Raji (cell line): Measurements from ENCODE around the gene NACC2.

Experiments
- POLR2A ChIP-seq: IDR thresholded peaks from 2 replicates; pipeline ENCODE4 v1.6.1; 2011; ENCODE audit warnings: low read depth, low read length, control low read depth; ENCODE audit not compliant: insufficient read depth

The NACC2 gene

GRCh38 chr9:135983208-135984071 is 111.6 kb downstream of the NACC2 start:
- no peak for TF ChIP-seq POLR2A

DNA sequence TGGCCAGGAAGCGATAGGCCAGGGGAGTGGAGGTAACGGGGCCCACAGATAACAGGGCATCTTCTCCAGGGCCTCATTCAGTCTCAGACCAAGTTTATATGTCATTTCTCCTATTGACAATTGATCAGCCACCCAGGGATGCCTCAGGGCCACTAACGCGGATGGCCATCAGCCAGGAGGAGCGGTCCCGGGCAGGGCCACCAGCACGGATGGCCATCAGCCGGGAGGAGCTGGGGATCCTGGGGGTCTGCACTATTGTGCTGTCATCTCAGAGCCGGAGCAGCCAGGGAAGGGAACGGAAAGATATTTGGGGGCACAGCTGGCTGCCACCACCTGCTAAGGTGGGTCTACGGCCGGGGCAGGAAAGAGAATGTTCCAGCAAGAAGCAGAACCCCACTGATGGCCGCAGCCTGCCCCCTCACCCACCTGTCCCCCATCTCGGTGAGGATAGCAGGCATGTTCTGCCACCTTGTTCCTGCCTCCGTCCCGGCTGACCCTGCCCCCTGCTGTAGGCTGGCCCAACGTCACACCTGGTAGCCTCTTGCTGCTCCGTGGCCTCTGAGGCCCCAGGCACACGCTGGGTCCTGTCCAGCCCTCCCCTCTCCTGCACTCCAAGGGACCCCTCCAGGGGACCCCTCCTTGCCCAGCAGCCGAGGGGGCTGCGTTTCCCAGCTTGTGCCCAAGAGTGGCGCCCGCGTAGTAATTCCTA is 112.4 kb downstream of the NACC2 start:
- no peak for TF ChIP-seq POLR2A

DNA sequence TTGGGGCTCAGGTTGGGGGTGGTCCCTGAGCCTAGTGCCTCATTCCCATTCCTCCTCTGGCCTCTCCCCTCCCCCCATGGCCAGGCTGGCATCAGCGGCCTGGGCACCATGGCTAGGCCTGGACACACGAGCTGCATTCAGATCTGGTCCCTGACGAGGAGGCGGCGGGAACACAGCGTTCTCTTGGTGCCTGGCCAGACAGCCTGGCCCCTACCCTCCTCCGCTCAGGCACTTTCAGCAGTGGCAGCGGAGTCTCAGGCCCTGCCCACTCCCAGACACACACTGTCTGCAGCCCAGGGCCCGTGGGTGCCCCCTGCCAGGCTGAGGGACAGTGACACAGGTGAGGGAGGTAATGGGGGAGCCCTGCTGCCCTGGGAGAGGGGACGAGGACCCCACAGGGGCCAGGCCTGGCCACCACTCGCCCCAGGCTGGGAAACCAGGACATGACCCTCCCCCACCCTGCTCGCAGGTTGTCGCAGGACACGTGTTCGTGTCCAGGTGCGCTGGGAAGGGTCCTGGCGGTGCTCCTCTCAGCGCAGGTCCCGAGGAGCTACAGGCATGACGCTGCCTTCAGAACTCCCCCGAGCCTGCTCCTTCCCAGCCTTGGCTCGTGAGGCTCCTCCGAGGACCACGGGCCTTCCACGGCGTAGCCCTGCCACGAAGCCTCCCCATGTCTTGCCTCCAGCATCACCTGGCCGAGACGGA is 114.0 kb downstream of the NACC2 start:
- TF ChIP-seq POLR2A: no peak

DNA sequence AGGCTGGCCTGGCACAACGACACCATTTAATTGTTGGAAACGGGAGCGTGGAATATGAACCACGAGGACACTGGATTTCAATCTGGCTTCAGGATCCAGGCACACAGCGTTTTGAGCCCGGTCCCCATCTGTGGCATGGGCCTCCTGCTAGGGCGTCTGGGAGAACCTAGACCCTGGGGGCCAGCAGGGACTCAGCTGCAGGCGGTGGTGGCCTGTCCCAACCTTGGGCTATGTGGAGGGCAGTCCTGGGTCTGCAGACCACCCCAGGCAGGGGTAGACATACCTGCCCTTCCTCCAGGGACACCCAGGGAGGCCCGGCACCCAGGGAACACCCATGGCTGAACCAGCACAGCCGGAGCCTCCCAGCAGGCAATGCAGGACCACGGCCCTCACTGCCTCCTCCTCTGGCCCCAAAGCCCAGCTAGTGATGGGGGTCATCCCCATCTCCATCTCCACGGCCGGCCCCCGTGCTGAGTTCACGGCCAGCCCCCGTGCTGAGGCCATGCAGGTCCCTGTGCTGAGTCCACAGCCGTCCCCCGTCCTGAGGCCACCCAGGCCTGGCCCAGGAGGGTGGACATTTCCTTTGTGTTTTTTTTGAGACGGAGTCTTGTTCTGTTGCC is 115.4 kb downstream of the NACC2 start:
- no peak for TF ChIP-seq POLR2A

DNA sequence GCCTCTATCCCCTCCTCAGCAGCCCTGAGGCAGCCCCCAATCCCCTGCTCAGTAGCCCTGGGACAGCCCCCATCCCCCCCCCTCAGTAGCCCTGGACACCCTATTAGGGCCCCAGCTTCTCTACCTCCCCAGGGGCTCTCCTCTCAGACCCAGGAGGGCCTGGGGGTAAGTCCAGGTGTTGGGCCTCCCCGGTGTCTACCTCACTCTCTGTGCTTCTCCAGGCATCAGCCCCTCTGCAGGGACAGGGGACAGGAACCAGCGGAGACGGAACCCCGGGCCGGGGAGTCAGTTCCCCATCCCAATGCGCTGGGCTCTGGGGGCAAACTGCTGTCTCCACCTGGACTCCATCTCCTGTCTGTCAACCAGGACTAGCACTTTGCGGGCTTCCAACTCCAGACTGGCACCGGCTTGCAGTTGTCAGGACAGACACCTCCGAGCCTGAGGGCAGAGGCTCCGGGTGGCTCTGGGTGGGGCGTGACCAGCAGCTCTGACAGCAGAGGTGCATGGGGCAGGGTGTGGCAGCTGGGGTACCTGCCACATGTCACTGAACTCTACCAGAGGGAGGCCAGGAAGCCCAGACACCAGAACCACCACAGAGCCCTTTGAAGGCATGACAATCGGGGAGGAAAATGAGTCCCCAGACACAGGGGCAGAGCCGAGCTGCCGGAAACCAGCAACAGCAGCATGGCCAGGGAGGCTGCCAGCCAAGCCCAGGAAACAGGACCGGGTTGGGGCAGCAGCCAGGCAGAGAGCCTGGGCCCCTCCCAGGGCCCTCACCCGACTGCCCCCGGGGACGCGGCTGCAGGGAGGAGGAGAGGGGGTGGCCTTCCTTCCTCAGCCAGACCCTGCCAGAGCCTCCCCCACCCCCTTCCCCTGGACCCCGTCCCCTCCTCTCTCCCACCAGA is 116.2 kb downstream of the NACC2 start:
- TF ChIP-seq POLR2A: no peak

GRCh38 chr9:135976944-135977343 is 118.1 kb downstream of the NACC2 start:
- TF ChIP-seq POLR2A: no peak

GRCh38 chr9:135976531-135976930 is 118.6 kb downstream of the NACC2 start:
- TF ChIP-seq POLR2A: no peak

- TF ChIP-seq POLR2A: no peak
Measured at GRCh38 chr9:135975834-135976233, 119.3 kb downstream of the NACC2 start.

- no peak for TF ChIP-seq POLR2A
Measured at GRCh38 chr9:135974220-135974573, 120.9 kb downstream of the NACC2 start.

GRCh38 chr9:135973277-135974219 is 121.5 kb downstream of the NACC2 start:
- TF ChIP-seq POLR2A: no peak

DNA sequence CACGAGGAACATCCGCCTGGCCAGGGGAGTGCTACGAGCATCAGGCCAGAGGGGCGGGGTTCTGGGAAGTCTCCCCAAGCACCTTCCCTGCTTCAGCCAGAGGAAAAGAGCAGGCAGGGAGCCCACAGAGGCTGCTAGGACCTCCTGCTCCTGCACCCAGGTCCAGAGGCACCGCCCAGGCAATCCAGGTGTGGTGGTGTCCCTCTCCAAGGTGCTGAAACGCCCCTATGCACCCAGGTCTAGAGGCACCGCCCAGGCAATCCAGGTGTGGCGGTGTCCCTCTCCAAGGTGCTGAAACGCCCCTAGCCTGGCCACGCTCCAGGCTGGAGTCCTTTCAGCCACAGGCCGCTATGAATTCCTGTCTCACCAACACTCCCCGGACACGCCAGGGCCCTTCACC is 123.2 kb downstream of the NACC2 start:
- TF ChIP-seq POLR2A: no peak

GRCh38 chr9:135971111-135971766 is 123.8 kb downstream of the NACC2 start:
- no peak for TF ChIP-seq POLR2A
